Endothelial cell of umbilical vein (primary cell): ENCODE measurements around the gene PGGT1B. TPM values are rescaled to one million over a fixed set of nuclear protein-coding genes. Genes with fewer than 3 reads are reported as not detected.

ENCODE experiments used
- BruUV-seq: library from RNA; stranded (reverse); fragments of 400-500 nt; replicated peaks from 2 replicates; lab custom pipeline; 2021; lab: Mats Ljungman, UMichigan
- CTCF ChIA-PET: fragments of 300-600, 350-600 bp; sonication (Branson Sonifier 250); formaldehyde crosslinking; loops from one replicate; lab custom pipeline; 2021; ENCODE audit warnings: antibody characterized with exemption, inconsistent platforms; lab: Charles Lee
- POLR2A ChIA-PET: fragments of 300-600, 350-600 bp; sonication (Branson Sonifier 250); formaldehyde crosslinking; loops from one replicate; lab custom pipeline; 2021; ENCODE audit warnings: antibody characterized with exemption, inconsistent platforms; lab: Charles Lee
- DNase-seq: peaks from one replicate; pipeline ENCODE4 v3.0.0-alpha.2; 2011; ENCODE audit warnings: low read depth, low spot score
- FAIRE-seq: peaks from 2 replicates; lab custom pipeline; 2011; peaks lifted over from hg19 to GRCh38; lab: Jason Lieb, UNC
- H2AFZ ChIP-seq: 2 replicates; pipeline ENCODE4 v1.6.0; 2012; ENCODE audit warnings: low read depth, low read length, control low read depth, inconsistent platforms
- H3K27ac ChIP-seq: 2 replicates; pipeline ENCODE4 v1.5.1; 2011; ENCODE audit warnings: low read depth, mild to moderate bottlenecking, control low read depth, low read length, moderate library complexity; ENCODE audit not compliant: insufficient read depth
- H3K27me3 ChIP-seq, 2 experiments: 2 replicates each; pipeline versions ENCODE4 v1.6.0 to v1.6.1; 2011; ENCODE audit warnings: low read length in 2 of 2, mixed read lengths in 1 of 2; ENCODE audit not compliant: control insufficient read depth in 2 of 2, insufficient read depth in 2 of 2
- H3K36me3 ChIP-seq, 2 experiments: 2 replicates in 1 of 2; 3 replicates in 1 of 2; pipeline ENCODE4 v1.5.1; 2011; ENCODE audit warnings: low read length in 2 of 2, mild to moderate bottlenecking in 1 of 2, moderate library complexity in 1 of 2; ENCODE audit not compliant: control insufficient read depth in 2 of 2, insufficient read depth in 2 of 2; ENCODE audit errors: extremely low read depth in 1 of 2
- H3K4me1 ChIP-seq: 3 replicates; pipeline ENCODE4 v1.5.1; 2011; ENCODE audit warnings: mild to moderate bottlenecking, low read length; ENCODE audit not compliant: control insufficient read depth, insufficient read depth; ENCODE audit errors: extremely low read depth
- H3K4me2 ChIP-seq: 2 replicates; pipeline ENCODE4 v1.6.1; 2011; ENCODE audit warnings: low read length, control low read depth, mixed read lengths; ENCODE audit not compliant: insufficient read depth
- H3K4me3 ChIP-seq, 3 experiments: fragments of 200-600 bp in 1 of 3; sonication (generic), shearing (Covaris generic) in 1 of 3; replicated peaks in 1 of 3; 2 replicates each; pipeline ENCODE4 v1.5.1; 2011 to 2016; ENCODE audit warnings: control low read depth in 3 of 3, low read length in 3 of 3, mild to moderate bottlenecking in 2 of 3, inconsistent platforms in 1 of 3, low read depth in 1 of 3, moderate library complexity in 1 of 3; ENCODE audit not compliant: insufficient read depth in 1 of 3
- H3K79me2 ChIP-seq: 2 replicates; pipeline ENCODE4 v1.6.0; 2012; ENCODE audit warnings: low read length, inconsistent platforms; ENCODE audit not compliant: control insufficient read depth, insufficient read depth
- H3K9ac ChIP-seq: replicated peaks from 2 replicates; pipeline ENCODE3; 2011; ENCODE audit warnings: low read length, control low read depth; ENCODE audit not compliant: insufficient read depth; ENCODE audit errors: extremely low read depth
- H3K9me1 ChIP-seq: replicated peaks from 3 replicates; pipeline ENCODE4 v1.6.0; 2011; ENCODE audit warnings: mild to moderate bottlenecking, low read length; ENCODE audit not compliant: control insufficient read depth, insufficient read depth; ENCODE audit errors: extremely low read depth
- H3K9me3 ChIP-seq: replicated peaks from 2 replicates; pipeline ENCODE4 v1.5.1; 2012; ENCODE audit warnings: low read length, inconsistent platforms; ENCODE audit not compliant: control insufficient read depth, insufficient read depth
- H4K20me1 ChIP-seq: replicated peaks from 2 replicates; pipeline ENCODE3; 2011; ENCODE audit warnings: mild to moderate bottlenecking, low read length; ENCODE audit not compliant: control insufficient read depth, insufficient read depth; ENCODE audit errors: extremely low read depth
- CTCF ChIP-seq, 2 donors: IDR thresholded peaks; 1 replicate in 1 of 2; 2 replicates in 1 of 2; pipeline ENCODE4 v1.5.1; 2011; ENCODE audit warnings: low read length in 2 of 2, mild to moderate bottlenecking in 2 of 2, moderate library complexity in 2 of 2, control low read depth in 1 of 2, inconsistent platforms in 1 of 2, low read depth in 1 of 2; ENCODE audit not compliant: insufficient read depth in 1 of 2; ENCODE audit errors: extremely low read depth in 1 of 2
- EZH2 ChIP-seq: IDR thresholded peaks from 2 replicates; pipeline ENCODE4 v1.6.1; 2012; ENCODE audit warnings: borderline replicate concordance, low read depth, mild to moderate bottlenecking, moderate library complexity, low read length, inconsistent platforms; ENCODE audit not compliant: severe bottlenecking
- FOS ChIP-seq: IDR thresholded peaks from 2 replicates; pipeline ENCODE4 v1.6.1; 2011; ENCODE audit warnings: mild to moderate bottlenecking, low read length, moderate library complexity, borderline replicate concordance; ENCODE audit not compliant: insufficient read depth
- GATA2 ChIP-seq: IDR thresholded peaks from 2 replicates; pipeline ENCODE4 v1.7.0; 2011; ENCODE audit warnings: low read depth, mild to moderate bottlenecking, moderate library complexity, mixed read lengths, low read length; ENCODE audit not compliant: insufficient read length, insufficient read depth
- MAX ChIP-seq: IDR thresholded peaks from 2 replicates; pipeline ENCODE4 v1.6.1; 2011; ENCODE audit not compliant: insufficient read depth, insufficient read length
- POLR2A ChIP-seq: IDR thresholded peaks from 2 replicates; pipeline ENCODE4 v1.6.1; 2012; ENCODE audit warnings: low read depth, mild to moderate bottlenecking, control low read depth, low read length
- POLR2AphosphoS5 ChIP-seq: IDR thresholded peaks from 2 replicates; pipeline ENCODE4 v1.6.1; 2012; ENCODE audit warnings: low read depth, mild to moderate bottlenecking, control low read depth, low read length, moderate library complexity; ENCODE audit not compliant: insufficient read depth
- dilution Hi-C: fragments of 300-500 bp; cut with MboI; formaldehyde crosslinking; loops from one replicate; pipeline ENCODE4 v1.15.0; 2019; ENCODE audit warnings: low sequenced_read_pairs; ENCODE audit not compliant: extremely low pct_ligation_motif_present
- intact Hi-C: fragments of 100-400 bp; cut with micrococcal nuclease; formaldehyde crosslinking; loops from one replicate; pipeline ENCODE4 v1.10.0; 2022
- polyA plus RNA-seq, 4 experiments: library from polyadenylated mRNA; depleted of rRNA in 3 of 4; stranded (reverse) in 3 of 4; unstranded in 1 of 4; fragments of >200 nt; gene quantifications; 2 replicates each; pipeline versions ENCODE4 v1.2.1 to v1.2.3, GENCODE V29; 2011 to 2012; ENCODE audit warnings: missing spikeins in 1 of 4
- total RNA-seq: library from RNA; stranded (reverse); gene quantifications from 2 replicates; pipeline ENCODE4 v1.2.3, GENCODE V29; 2021

The PGGT1B gene
- total and polyA plus RNA-seq, 2 donors (not counting 3 experiments of a cell fraction or from before 2014, with no cell fraction given): 2.6 to 42.3 TPM

GRCh38 chr5:115296124-115297022 lies 33.7 kb upstream of the PGGT1B start, which contains the start of gene CCDC112:
Gene CCDC112 (minus strand): TSS chr5:115296654. CDS start chr5:115296543, 111 bp downstream.
- intact Hi-C loops (loop anchor here (2.0 to 5.0 kb wide), 2 partner anchors 34 to 546 kb away; partner anchors contain the start of genes AP3S1, ATG12 and PGGT1B), dilution Hi-C loops (no loop called here)
- H3K27ac ChIP-seq: peak within 1 kb of the TSS; percentile 3
- H3K9me1 ChIP-seq: no peaks in the 10 kb centered on the region
- peaks cover 9% of the 10 kb centered on the region for H3K4me1 ChIP-seq
- no peaks in the 10 kb centered on the region for H4K20me1 ChIP-seq
- H3K4me2 ChIP-seq: peak within 1 kb of the TSS; percentile 72
- H3K4me3 ChIP-seq: peak within 1 kb of the TSS; percentile 91 to 93 (median 92)
- peak; percentile 65 for FAIRE-seq
- H3K9me3 ChIP-seq: no peaks in the 10 kb centered on the region
- POLR2A ChIA-PET: no interaction called here
- TF ChIP-seq GATA2 (no peak), POLR2A (peak; percentile 85), MAX (no peak), FOS (no peak), EZH2 (no peak), CTCF (IDR thresholded peaks at IDR 0.05; ENCODE audit: extremely low read depth in 1 of 2, insufficient read depth in 1 of 2, low read depth in 1 of 2, low read length in 2 of 2) (peak in 1 of 2 donors; percentile 9), POLR2AphosphoS5 (peak; percentile 80)
- H3K79me2 ChIP-seq: peaks cover 23% of the 10 kb centered on the region
- BruUV-seq: no TSS peak
- H3K27me3 ChIP-seq: peaks cover 0 to 2% of the 10 kb centered on the region in 2 experiments
- CTCF ChIA-PET: interaction anchor here (0.8 to 4.2 kb wide), 5 partner anchors 9 to 34 kb away, joined by 3 to 24 read pairs (median 5); partner anchors contain the start of gene PGGT1B
- H3K9ac ChIP-seq: peak within 1 kb of the TSS; percentile 83
- peak; percentile 75 for DNase-seq
- peak within 1 kb of the TSS; percentile 96 for H2AFZ ChIP-seq
- H3K36me3 ChIP-seq: no peaks in the 10 kb centered on the region
